Mesendoderm (in vitro differentiated cells): ENCODE measurements around the gene TSNAXIP1.

Experiments used
- DNase-seq: peaks from one replicate; pipeline ENCODE4 v3.0.0; 2013
- H2AK5ac ChIP-seq: 2 replicates; pipeline ENCODE4 v1.6.1; 2013; ENCODE audit warnings: low read length, inconsistent platforms
- H2BK120ac ChIP-seq: 2 replicates; pipeline ENCODE4 v1.6.1; 2013; ENCODE audit warnings: low read depth, mild to moderate bottlenecking, low read length, moderate library complexity, mixed read lengths
- H2BK15ac ChIP-seq: replicated peaks from 2 replicates; pipeline ENCODE4 v1.6.1; 2013; ENCODE audit warnings: low read depth, mild to moderate bottlenecking, moderate library complexity
- H2BK5ac ChIP-seq: 2 replicates; pipeline ENCODE4 v1.6.1; 2013; ENCODE audit warnings: low read length, inconsistent platforms
- H3K18ac ChIP-seq: 2 replicates; pipeline ENCODE4 v1.6.1; 2013; ENCODE audit warnings: mild to moderate bottlenecking, low read length, mixed read lengths
- H3K23ac ChIP-seq: one replicate; pipeline ENCODE4 v1.6.1; 2013; ENCODE audit warnings: low read length
- H3K27ac ChIP-seq: 2 replicates; pipeline ENCODE4 v1.5.1; 2013; ENCODE audit warnings: low read depth, mild to moderate bottlenecking, inconsistent platforms, low read length, moderate library complexity
- H3K27me3 ChIP-seq: 2 replicates; pipeline ENCODE4 v1.6.1; 2013; ENCODE audit warnings: low read length, control low read depth, mild to moderate bottlenecking, inconsistent platforms; ENCODE audit not compliant: insufficient read depth, poor library complexity
- H3K36me3 ChIP-seq: 2 replicates; pipeline ENCODE4 v1.6.1; 2013; ENCODE audit warnings: low read length, inconsistent platforms; ENCODE audit not compliant: control insufficient read depth, insufficient read depth
- H3K4ac ChIP-seq: one replicate; pipeline ENCODE4 v1.6.1; 2013; ENCODE audit warnings: low read depth, mild to moderate bottlenecking, low read length, moderate library complexity
- H3K4me1 ChIP-seq: 2 replicates; pipeline ENCODE4 v1.6.1; 2013; ENCODE audit warnings: low read depth, low read length, inconsistent platforms; ENCODE audit not compliant: control insufficient read depth
- H3K4me2 ChIP-seq: 2 replicates; pipeline ENCODE4 v1.6.1; 2013; ENCODE audit warnings: low read length
- H3K4me3 ChIP-seq: 2 replicates; pipeline ENCODE4 v1.5.1; 2013; ENCODE audit warnings: mild to moderate bottlenecking, low read length
- H3K56ac ChIP-seq: one replicate; pipeline ENCODE4 v1.6.1; 2013; ENCODE audit warnings: low read length
- H3K79me1 ChIP-seq: 2 replicates; pipeline ENCODE4 v1.6.1; 2013; ENCODE audit warnings: low read length, inconsistent platforms
- H3K79me2 ChIP-seq: 2 replicates; pipeline ENCODE4 v1.6.1; 2013; ENCODE audit warnings: mild to moderate bottlenecking, low read length; ENCODE audit not compliant: control insufficient read depth, insufficient read depth
- H3K9ac ChIP-seq: 2 replicates; pipeline ENCODE4 v1.6.1; 2013; ENCODE audit warnings: low read length, inconsistent platforms
- H4K5ac ChIP-seq: one replicate; pipeline ENCODE4 v1.6.1; 2013; ENCODE audit warnings: low read length
- H4K8ac ChIP-seq: one replicate; pipeline ENCODE4 v1.6.1; 2013; ENCODE audit warnings: low read depth, mild to moderate bottlenecking, control low read depth, low read length, moderate library complexity
- WGBS: extraction: QIAGEN DNeasy Blood & Tissue Kit; methylation state at CpG from one replicate; pipeline ENCODE4 v1.1.7; 2013; ENCODE audit warnings: low lambda C conversion rate, missing lambda C conversion rate; ENCODE audit not compliant: insufficient coverage; ENCODE audit errors: extremely low coverage; 5-methylcytosine and 5-hydroxymethylcytosine counted together

Gene TSNAXIP1

GRCh38 chr16:67865318-67865717 is 58.6 kb downstream of the TSNAXIP1 start:
- no peaks in the 10 kb centered on the region for H3K27me3 ChIP-seq
- peaks cover 36% of the 10 kb centered on the region for H3K79me1 ChIP-seq
- H3K4ac ChIP-seq = no peak overlapping the region
- no peak overlapping the region for H2BK5ac ChIP-seq
- H3K18ac ChIP-seq = no peak overlapping the region
- no peaks in the 10 kb centered on the region for H3K4me1 ChIP-seq
- no peak overlapping the region for H4K5ac ChIP-seq
- H3K27ac ChIP-seq = no peak overlapping the region
- H3K79me2 ChIP-seq = peaks cover 41% of the 10 kb centered on the region
- DNase-seq = peak; percentile 82
- H3K4me3 ChIP-seq = no peak overlapping the region
- no peak overlapping the region for H3K9ac ChIP-seq
- no CpG with 5 or more reads among the region's 2 CpGs for WGBS
- H2AK5ac ChIP-seq = no peak overlapping the region
- H4K8ac ChIP-seq = no peak overlapping the region
- H2BK15ac ChIP-seq = no peak overlapping the region
- H3K4me2 ChIP-seq = no peak overlapping the region
- peaks cover 6% of the 10 kb centered on the region for H3K36me3 ChIP-seq
- no peak overlapping the region for H3K23ac ChIP-seq
- no peak overlapping the region for H3K56ac ChIP-seq
- no peak overlapping the region for H2BK120ac ChIP-seq

GRCh38 chr16:67868290-67868689 is 61.6 kb downstream of the TSNAXIP1 start:
- H3K36me3 ChIP-seq = peaks cover 11% of the 10 kb centered on the region
- H4K5ac ChIP-seq = no peak overlapping the region
- H3K4me2 ChIP-seq = no peak overlapping the region
- H3K18ac ChIP-seq = no peak overlapping the region
- peaks cover 13% of the 10 kb centered on the region for H3K79me2 ChIP-seq
- no peaks in the 10 kb centered on the region for H3K27me3 ChIP-seq
- H2BK120ac ChIP-seq = no peak overlapping the region
- WGBS = no CpG with 5 or more reads among the region's 6 CpGs
- H2BK5ac ChIP-seq = no peak overlapping the region
- no peaks in the 10 kb centered on the region for H3K4me1 ChIP-seq
- no peak overlapping the region for H4K8ac ChIP-seq
- H3K23ac ChIP-seq = no peak overlapping the region
- H2BK15ac ChIP-seq = no peak overlapping the region
- H2AK5ac ChIP-seq = no peak overlapping the region
- H3K79me1 ChIP-seq = peaks cover 16% of the 10 kb centered on the region
- no peak overlapping the region for H3K4ac ChIP-seq
- H3K27ac ChIP-seq = no peak overlapping the region
- no peak for DNase-seq
- H3K9ac ChIP-seq = no peak overlapping the region
- no peak overlapping the region for H3K56ac ChIP-seq
- no peak overlapping the region for H3K4me3 ChIP-seq

GRCh38 chr16:67869653-67870052 is 63.0 kb downstream of the TSNAXIP1 start:
- Histone ChIP-seq H2BK15ac (no peak overlapping the region), H3K79me1 (peaks cover 15% of the 10 kb centered on the region), H4K5ac (no peak overlapping the region), H3K9ac (no peak overlapping the region), H3K27me3 (no peaks in the 10 kb centered on the region), H3K23ac (no peak overlapping the region), H4K8ac (no peak overlapping the region), H3K79me2 (peaks cover 15% of the 10 kb centered on the region), H3K4me1 (peaks cover 4% of the 10 kb centered on the region), H2BK120ac (no peak overlapping the region), H3K36me3 (peaks cover 11% of the 10 kb centered on the region), H2AK5ac (no peak overlapping the region), H3K56ac (no peak overlapping the region), H3K27ac (no peak overlapping the region), H3K4me3 (no peak overlapping the region), H3K18ac (no peak overlapping the region), H3K4ac (no peak overlapping the region), H2BK5ac (no peak overlapping the region), H3K4me2 (no peak overlapping the region)
- no CpG with 5 or more reads among the region's 7 CpGs for WGBS
- DNase-seq = no peak

GRCh38 chr16:67871256-67871655 is 64.6 kb downstream of the TSNAXIP1 start:
- Histone ChIP-seq H3K36me3 (peaks cover 12% of the 10 kb centered on the region), H4K5ac (no peak overlapping the region), H4K8ac (no peak overlapping the region), H3K79me2 (peaks cover 20% of the 10 kb centered on the region), H2AK5ac (no peak overlapping the region), H3K4me3 (no peak overlapping the region), H2BK120ac (no peak overlapping the region), H3K4me1 (peaks cover 4% of the 10 kb centered on the region), H3K27ac (no peak overlapping the region), H3K4ac (no peak overlapping the region), H3K79me1 (peaks cover 16% of the 10 kb centered on the region), H3K9ac (no peak overlapping the region), H3K4me2 (no peak overlapping the region), H3K23ac (no peak overlapping the region), H2BK5ac (no peak overlapping the region), H3K56ac (no peak overlapping the region), H2BK15ac (no peak overlapping the region), H3K27me3 (no peaks in the 10 kb centered on the region), H3K18ac (no peak overlapping the region)
- no CpG with 5 or more reads among the region's 3 CpGs for WGBS
- DNase-seq = no peak

- WGBS = no CpG with 5 or more reads among the region's 2 CpGs
These were observed 65.5 kb downstream of the TSNAXIP1 start for GRCh38 chr16:67872131-67872630.

More at GRCh38 chr16:67872131-67872630, 65.5 kb downstream of the TSNAXIP1 start:
- no peak overlapping the region for H3K4ac ChIP-seq
- peaks cover 16% of the 10 kb centered on the region for H3K79me1 ChIP-seq
- no peak overlapping the region for H2AK5ac ChIP-seq
- no peak overlapping the region for H3K4me2 ChIP-seq
- no peak overlapping the region for H4K8ac ChIP-seq
- H3K27me3 ChIP-seq = no peaks in the 10 kb centered on the region
- no peak overlapping the region for H3K56ac ChIP-seq
- DNase-seq = no peak
- no peak overlapping the region for H2BK5ac ChIP-seq
- H3K27ac ChIP-seq = no peak overlapping the region
- no peak overlapping the region for H2BK120ac ChIP-seq
- no peak overlapping the region for H3K23ac ChIP-seq
- H3K36me3 ChIP-seq = peaks cover 15% of the 10 kb centered on the region
- no peak overlapping the region for H3K4me3 ChIP-seq
- H3K4me1 ChIP-seq = peaks cover 4% of the 10 kb centered on the region
- H3K79me2 ChIP-seq = peaks cover 20% of the 10 kb centered on the region
- no peak overlapping the region for H3K9ac ChIP-seq
- no peak overlapping the region for H2BK15ac ChIP-seq
- H3K18ac ChIP-seq = no peak overlapping the region
- H4K5ac ChIP-seq = no peak overlapping the region
